Measurements from ENCODE around the gene KIF9. TPM values are rescaled to one million over a fixed set of nuclear protein-coding genes. Genes with fewer than 3 reads are reported as not detected.
"Not testable (repeated sequence)": the region's sequence is repeated elsewhere in the genome, so short reads cannot be mapped to it uniquely, and the experiment has no call there.

KIF9 gene
- polyA plus RNA-seq, 1 donor (not counting 4 experiments of a cell fraction or from before 2014, with no cell fraction given): 9.2 TPM

- no peaks in the 10 kb centered on the region for H3K9me3 ChIP-seq (ENCODE audit: control insufficient read depth, low read depth, low read length)
- FAIRE-seq: no peak
- H2AFZ ChIP-seq (ENCODE audit: control insufficient read depth, low read length): no peak overlapping the region
- H3K79me2 ChIP-seq (ENCODE audit: control insufficient read depth, insufficient read depth, low read length): no peaks in the 10 kb centered on the region
- no peak overlapping the region for H3K4me2 ChIP-seq (ENCODE audit: control insufficient read depth, extremely low read depth, insufficient read depth, low read depth, low read length)
- no peaks in the 10 kb centered on the region for H3K27me3 ChIP-seq (ENCODE audit: control insufficient read depth, extremely low read depth, insufficient read depth, low read length)
- no peaks in the 10 kb centered on the region for H3K4me1 ChIP-seq (ENCODE audit: control insufficient read depth, extremely low read depth, insufficient read depth, low read length)
- DNase-seq (ENCODE audit: low read depth, low spot score): no peak
- no peaks in the 10 kb centered on the region for H4K20me1 ChIP-seq (ENCODE audit: control insufficient read depth, extremely low read depth, insufficient read depth, low read length)
- no peak overlapping the region for H3K4me3 ChIP-seq (ENCODE audit: control insufficient read depth in 2 of 3, extremely low read depth in 1 of 3, insufficient read depth in 2 of 3, low read depth in 1 of 3, low read length in 3 of 3)
- no peak overlapping the region for H3K27ac ChIP-seq (ENCODE audit: control insufficient read depth, insufficient read depth, low read length)
- TF ChIP-seq CTCF (optimal IDR thresholded peaks at IDR 0.05 in 1 of 3, IDR thresholded peaks at IDR 0.05 in 1 of 3, conservative IDR thresholded peaks at IDR 0.05 in 1 of 3; ENCODE audit: extremely low read depth in 1 of 3, insufficient read depth in 2 of 3, low read length in 3 of 3) (no peak), EZH2 (IDR thresholded peaks at IDR 0.05; ENCODE audit: low read length) (no peak)
- H3K9ac ChIP-seq (ENCODE audit: control insufficient read depth, extremely low read depth, insufficient read depth, low read length): no peak overlapping the region
- dilution Hi-C loops (cut with MboI; ENCODE audit: extremely low pct_ligation_motif_present, low sequenced_read_pairs): no loop called here
- H3K36me3 ChIP-seq (ENCODE audit: control insufficient read depth in 2 of 2, extremely low read depth in 1 of 2, insufficient read depth in 2 of 2, low read length in 2 of 2): no peaks in the 10 kb centered on the region
- H3K9me1 ChIP-seq (ENCODE audit: control insufficient read depth, extremely low read depth, insufficient read depth, low read length): no peaks in the 10 kb centered on the region
Measured at GRCh38 chr3:47186285-47186684, 96.3 kb downstream of the KIF9 start.

- H3K9me1 ChIP-seq (ENCODE audit: control insufficient read depth, extremely low read depth, insufficient read depth, low read length); H3K9me3 ChIP-seq (ENCODE audit: control insufficient read depth, low read depth, low read length); H3K4me2 ChIP-seq (ENCODE audit: control insufficient read depth, extremely low read depth, insufficient read depth, low read depth, low read length); DNase-seq (ENCODE audit: low read depth, low spot score); FAIRE-seq; H3K4me1 ChIP-seq (ENCODE audit: control insufficient read depth, extremely low read depth, insufficient read depth, low read length); H3K9ac ChIP-seq (ENCODE audit: control insufficient read depth, extremely low read depth, insufficient read depth, low read length); H3K79me2 ChIP-seq (ENCODE audit: control insufficient read depth, insufficient read depth, low read length); H4K20me1 ChIP-seq (ENCODE audit: control insufficient read depth, extremely low read depth, insufficient read depth, low read length); H2AFZ ChIP-seq (ENCODE audit: control insufficient read depth, low read length); H3K4me3 ChIP-seq (ENCODE audit: control insufficient read depth in 2 of 3, extremely low read depth in 1 of 3, insufficient read depth in 2 of 3, low read depth in 1 of 3, low read length in 3 of 3); dilution Hi-C loops (cut with MboI; ENCODE audit: extremely low pct_ligation_motif_present, low sequenced_read_pairs); H3K27ac ChIP-seq (ENCODE audit: control insufficient read depth, insufficient read depth, low read length); H3K36me3 ChIP-seq (ENCODE audit: control insufficient read depth in 2 of 2, extremely low read depth in 1 of 2, insufficient read depth in 2 of 2, low read length in 2 of 2); H3K27me3 ChIP-seq (ENCODE audit: control insufficient read depth, extremely low read depth, insufficient read depth, low read length): not testable (repeated sequence)
Measured at GRCh38 chr3:47181685-47182084, 100.9 kb downstream of the KIF9 start.

- dilution Hi-C loops (cut with MboI; ENCODE audit: extremely low pct_ligation_motif_present, low sequenced_read_pairs); H3K4me2 ChIP-seq (ENCODE audit: control insufficient read depth, extremely low read depth, insufficient read depth, low read depth, low read length); H3K27me3 ChIP-seq (ENCODE audit: control insufficient read depth, extremely low read depth, insufficient read depth, low read length); H2AFZ ChIP-seq (ENCODE audit: control insufficient read depth, low read length); H3K36me3 ChIP-seq (ENCODE audit: control insufficient read depth in 2 of 2, extremely low read depth in 1 of 2, insufficient read depth in 2 of 2, low read length in 2 of 2); DNase-seq (ENCODE audit: low read depth, low spot score); H3K79me2 ChIP-seq (ENCODE audit: control insufficient read depth, insufficient read depth, low read length); H3K9ac ChIP-seq (ENCODE audit: control insufficient read depth, extremely low read depth, insufficient read depth, low read length); H3K27ac ChIP-seq (ENCODE audit: control insufficient read depth, insufficient read depth, low read length); H3K9me1 ChIP-seq (ENCODE audit: control insufficient read depth, extremely low read depth, insufficient read depth, low read length); H3K4me3 ChIP-seq (ENCODE audit: control insufficient read depth in 2 of 3, extremely low read depth in 1 of 3, insufficient read depth in 2 of 3, low read depth in 1 of 3, low read length in 3 of 3); H3K4me1 ChIP-seq (ENCODE audit: control insufficient read depth, extremely low read depth, insufficient read depth, low read length); H3K9me3 ChIP-seq (ENCODE audit: control insufficient read depth, low read depth, low read length); H4K20me1 ChIP-seq (ENCODE audit: control insufficient read depth, extremely low read depth, insufficient read depth, low read length); FAIRE-seq: not testable (repeated sequence)
Measured at GRCh38 chr3:47180011-47180410, 102.6 kb downstream of the KIF9 start.

Small RNA genes lying within 50 kb of the gene (small RNA-seq; reads per million reads assigned to genes)
- 0 to 0.07 (median 0) reads per million in 3 experiments for gene SNORD13P3 (ENCODE audit: insufficient read length in 3 of 3, low read depth in 3 of 3, low replicate concordance in 1 of 3)

Other genes with a start within 250 kb of the KIF9 start
- 15.6 to 23.3 TPM (median 21.5 TPM) in 3 replicates for gene SETD2, start 118.7 kb downstream of the KIF9 start, polyA plus RNA-seq
- 33.4 to 40.0 TPM (median 37.3 TPM) in 3 replicates for gene KLHL18, start 145 bp upstream of the KIF9 start, polyA plus RNA-seq
- gene PTPN23, start 98.2 kb upstream of the KIF9 start, polyA plus RNA-seq: 1.3 to 2.7 TPM (median 1.6 TPM) in 3 replicates
- 17.7 to 21.5 TPM (median 18.5 TPM) in 3 replicates for gene SCAP, start 193.1 kb upstream of the KIF9 start, polyA plus RNA-seq
- gene ELP6, start 230.9 kb upstream of the KIF9 start, polyA plus RNA-seq: 50.1 to 67.6 TPM (median 65.8 TPM) in 3 replicates

All from keratinocyte (primary cell).